CD4-positive, alpha-beta T cell treated with Interleukin-15 for 4 hours (primary cell): Measurements from ENCODE around the gene HOXD3.

Experiments
- DNase-seq: peaks from one replicate; pipeline ENCODE4 v3.0.0-alpha.2; 2020; ENCODE audit warnings: low spot score

HOXD3 gene

GRCh38 chr2:176177580-176178037 lies 20.5 kb downstream of the HOXD3 start:
- no peak for DNase-seq

DNA sequence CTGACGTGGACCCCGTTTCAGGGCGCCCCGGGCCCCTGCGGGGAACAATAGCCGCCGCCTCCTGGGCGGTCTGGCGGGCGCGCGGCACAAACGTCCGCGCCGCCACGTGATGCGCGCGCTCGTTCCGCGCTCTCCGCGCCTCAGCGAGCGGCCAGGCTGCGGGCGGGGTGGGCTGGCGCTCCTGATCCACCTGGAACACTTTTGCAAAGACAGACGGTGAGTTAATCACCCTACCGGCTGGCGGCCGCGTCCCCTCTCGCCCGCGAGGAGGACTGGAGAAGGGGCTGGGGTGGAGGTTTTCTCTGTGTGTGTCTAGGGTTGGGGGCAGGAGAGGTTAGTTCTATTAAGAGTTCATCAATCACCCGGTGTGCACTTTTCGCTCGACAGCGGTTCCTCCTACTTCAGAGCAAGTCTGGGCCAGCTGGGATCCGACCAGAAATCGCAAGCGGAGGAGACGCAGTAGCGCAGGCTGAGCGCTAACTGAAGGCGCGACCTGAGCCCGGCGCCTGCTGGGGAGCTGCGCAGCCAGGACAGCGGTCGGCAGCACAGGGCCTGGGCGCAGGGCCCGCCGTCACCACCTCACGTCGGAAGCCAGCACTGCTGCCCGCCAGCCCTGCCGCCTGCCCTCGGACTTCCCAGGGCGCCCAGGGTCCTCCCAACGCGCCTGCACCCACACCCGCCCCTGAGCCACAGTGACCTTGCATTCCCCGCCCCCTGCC lies 21.1 kb downstream of the HOXD3 start:
- DNase-seq = no peak

DNA sequence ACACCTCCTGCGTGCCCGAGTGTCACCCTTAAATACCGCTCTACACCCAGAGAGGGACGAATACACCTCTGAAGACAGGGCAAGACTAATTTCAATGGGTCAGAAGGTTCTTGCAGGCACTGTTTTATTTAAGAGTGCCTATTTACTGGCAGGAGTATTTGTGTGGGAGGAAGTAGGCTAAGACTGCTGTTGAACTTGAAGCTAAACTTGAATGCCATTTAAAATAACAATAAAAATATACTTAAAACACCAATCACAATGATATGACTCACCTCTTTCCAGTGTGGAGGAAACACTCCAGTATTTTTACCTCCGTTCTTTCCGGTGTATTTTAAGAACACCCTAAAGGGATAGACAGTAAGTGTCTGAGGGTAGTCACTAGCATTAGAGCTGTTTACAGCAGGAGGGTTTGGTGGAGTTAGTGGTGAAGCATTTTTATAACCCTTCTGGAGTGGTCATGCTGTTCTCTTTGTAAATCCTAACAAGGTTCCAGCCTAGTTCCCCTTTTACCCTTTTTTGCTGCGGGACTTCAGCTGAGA lies 21.7 kb downstream of the HOXD3 start:
- DNase-seq = no peak

DNA sequence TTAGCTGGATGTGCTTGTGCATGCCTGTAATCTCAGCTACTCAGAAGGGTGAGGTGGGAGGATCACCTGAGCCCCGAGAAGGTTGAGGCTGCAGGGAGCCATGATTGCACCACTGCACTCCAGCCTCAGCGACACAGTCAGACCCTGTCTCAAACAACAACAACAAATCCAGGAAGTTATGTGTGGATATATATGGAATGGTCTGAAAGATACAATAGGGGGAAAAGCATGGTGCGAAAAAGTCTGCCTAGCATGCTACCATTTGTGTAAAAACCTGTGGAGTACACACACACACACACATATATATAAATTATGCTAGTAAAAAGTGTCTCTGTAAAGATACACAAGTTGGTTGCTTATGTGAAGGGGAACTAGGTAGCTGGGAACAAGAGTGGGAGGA lies 24.4 kb downstream of the HOXD3 start:
- DNase-seq = no peak

GRCh38 chr2:176182671-176183070 lies 25.6 kb downstream of the HOXD3 start:
- DNase-seq = no peak

- DNase-seq = no peak
These were observed 27.6 kb downstream of the HOXD3 start for GRCh38 chr2:176184749-176185148.

DNA sequence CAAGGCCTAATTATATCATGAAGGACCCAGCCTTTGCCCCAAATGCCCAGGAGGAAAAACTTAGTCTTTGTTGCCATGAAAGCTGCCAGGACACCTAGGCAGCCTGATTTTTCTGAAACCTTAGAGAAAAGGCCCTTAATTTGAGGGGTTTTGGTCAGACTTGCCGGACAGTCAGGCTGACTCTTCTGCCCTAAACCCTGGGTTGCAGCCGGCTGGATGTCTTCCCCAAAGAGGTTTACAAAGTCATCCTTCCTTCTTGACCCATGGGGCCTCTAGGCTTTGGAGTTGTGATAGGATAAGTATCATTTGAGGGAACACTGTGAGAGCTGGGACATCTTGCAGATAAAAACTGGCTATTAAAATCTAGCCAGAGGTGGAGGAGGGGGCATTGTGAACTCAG lies 28.9 kb downstream of the HOXD3 start:
- DNase-seq = no peak

GRCh38 chr2:176187200-176187898 lies 30.2 kb downstream of the HOXD3 start:
- no peak for DNase-seq

DNA sequence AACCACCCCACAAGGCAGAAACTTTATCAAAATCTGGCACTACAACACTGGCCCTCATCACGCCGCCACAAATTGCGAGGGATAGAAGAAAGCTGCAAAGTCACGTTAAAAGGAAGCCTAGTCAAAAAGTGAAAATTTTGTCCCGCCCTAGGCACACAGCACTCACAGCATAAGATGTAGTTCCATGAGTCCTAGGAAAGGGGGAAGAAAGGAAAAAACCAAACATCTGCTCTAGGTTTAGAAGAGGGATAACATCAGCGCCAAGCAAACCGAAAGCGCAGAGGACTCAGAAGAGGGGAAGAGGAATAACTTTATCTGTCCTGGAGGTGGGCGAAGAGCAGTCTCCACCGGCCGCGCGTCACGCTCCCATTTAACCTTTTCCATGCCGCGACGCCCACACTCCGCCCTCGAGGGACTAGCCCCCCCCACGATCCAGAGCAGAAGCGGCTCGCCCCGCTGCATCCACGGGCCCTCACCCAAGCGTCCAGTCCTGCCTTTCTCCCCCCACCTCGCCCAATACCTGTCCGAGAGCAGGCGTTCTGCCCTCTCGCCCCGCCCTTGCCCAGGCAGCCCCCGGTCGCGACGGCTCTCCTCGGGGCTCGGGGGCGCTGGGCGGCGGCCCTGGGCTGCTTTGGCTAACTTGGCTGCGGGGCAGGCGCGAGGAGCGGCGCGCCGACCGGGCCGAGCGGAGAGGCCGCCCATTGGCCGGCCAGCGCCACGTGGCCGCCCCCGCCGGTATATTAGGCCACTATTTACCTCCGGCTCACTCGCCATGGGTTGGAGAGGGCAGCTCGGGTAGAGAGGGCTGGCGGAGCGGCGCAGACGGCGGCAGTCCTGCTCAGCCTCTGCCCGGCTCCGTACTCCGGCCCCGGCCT lies 31.0 kb downstream of the HOXD3 start, which contains the start of gene HOXD1:
TSS of gene HOXD1 (plus strand) at position 770 of the 875 bp plus-strand sequence. CDS start 134 bp downstream, outside the sequence.
- no peak for DNase-seq

DNA sequence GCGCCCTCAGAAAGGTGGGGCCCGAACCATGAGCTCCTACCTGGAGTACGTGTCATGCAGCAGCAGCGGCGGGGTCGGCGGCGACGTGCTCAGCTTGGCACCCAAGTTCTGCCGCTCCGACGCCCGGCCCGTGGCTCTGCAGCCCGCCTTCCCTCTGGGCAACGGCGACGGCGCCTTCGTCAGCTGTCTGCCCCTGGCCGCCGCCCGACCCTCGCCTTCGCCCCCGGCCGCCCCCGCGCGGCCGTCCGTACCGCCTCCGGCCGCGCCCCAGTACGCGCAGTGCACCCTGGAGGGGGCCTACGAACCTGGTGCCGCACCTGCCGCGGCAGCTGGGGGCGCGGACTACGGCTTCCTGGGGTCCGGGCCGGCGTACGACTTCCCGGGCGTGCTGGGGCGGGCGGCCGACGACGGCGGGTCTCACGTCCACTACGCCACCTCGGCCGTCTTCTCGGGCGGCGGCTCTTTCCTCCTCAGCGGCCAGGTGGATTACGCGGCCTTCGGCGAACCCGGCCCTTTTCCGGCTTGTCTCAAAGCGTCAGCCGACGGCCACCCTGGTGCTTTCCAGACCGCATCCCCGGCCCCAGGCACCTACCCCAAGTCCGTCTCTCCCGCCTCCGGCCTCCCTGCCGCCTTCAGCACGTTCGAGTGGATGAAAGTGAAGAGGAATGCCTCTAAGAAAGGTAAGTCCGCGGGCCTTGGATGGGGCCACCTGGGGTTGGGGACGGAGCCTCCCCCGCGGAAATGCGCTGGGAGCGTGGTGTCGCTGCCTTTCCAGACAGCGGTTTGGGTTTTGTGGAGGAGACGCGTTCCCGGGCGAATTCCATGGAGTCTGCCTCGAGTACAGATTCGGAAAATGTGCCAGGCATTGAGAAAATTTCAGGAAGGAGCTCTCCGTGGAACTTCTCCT lies 31.9 kb downstream of the HOXD3 start:
- DNase-seq = no peak

GRCh38 chr2:176189681-176190641 lies 32.9 kb downstream of the HOXD3 start:
- no peak for DNase-seq

DNA sequence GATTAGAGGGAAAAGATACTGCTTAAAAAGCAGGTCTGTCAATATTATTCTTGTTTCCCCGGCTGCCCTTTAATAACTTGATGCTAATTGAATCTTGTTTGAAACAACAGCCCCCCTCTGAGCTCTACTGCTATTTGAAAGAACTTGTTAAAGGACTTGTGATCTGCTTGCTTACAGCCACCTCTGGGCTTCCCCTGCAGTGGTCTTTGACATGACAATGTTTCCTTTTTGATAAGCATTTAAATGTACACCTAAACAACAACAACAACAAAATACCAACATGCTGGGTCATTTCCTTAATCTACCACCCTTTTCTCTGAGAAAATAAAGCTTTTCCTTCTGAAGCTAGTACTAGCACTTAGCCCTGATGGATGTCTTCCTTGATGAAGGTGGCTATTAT lies 35.2 kb downstream of the HOXD3 start:
- DNase-seq = no peak

DNA sequence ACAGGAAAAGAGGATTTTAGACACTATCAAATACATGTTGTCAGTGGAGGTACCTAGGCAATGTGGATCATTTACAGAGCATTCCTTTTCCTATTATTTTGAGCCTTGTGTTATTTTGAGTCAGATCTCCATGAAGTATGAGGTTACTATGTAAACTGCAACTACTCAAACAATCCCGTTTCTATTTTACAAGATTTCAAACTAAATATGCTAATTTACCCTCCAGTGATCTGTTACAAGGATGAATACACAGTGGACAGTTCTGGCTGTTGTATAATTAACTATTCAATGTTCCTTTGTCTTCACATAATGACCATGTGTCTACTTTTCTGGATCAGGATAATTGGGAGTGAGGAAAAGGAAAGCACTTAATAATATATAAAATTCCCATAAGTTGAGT lies 35.9 kb downstream of the HOXD3 start:
- no peak for DNase-seq

- DNase-seq = no peak
These were observed 42.8 kb downstream of the HOXD3 start for GRCh38 chr2:176199902-176200301.

GRCh38 chr2:176200971-176201370 lies 43.9 kb downstream of the HOXD3 start:
- DNase-seq = no peak

GRCh38 chr2:176202491-176202890 lies 45.4 kb downstream of the HOXD3 start:
- DNase-seq = no peak

- no peak for DNase-seq
These were observed 48.0 kb downstream of the HOXD3 start for GRCh38 chr2:176205126-176205525.

GRCh38 chr2:176206136-176206535 lies 49.0 kb downstream of the HOXD3 start:
- no peak for DNase-seq

GRCh38 chr2:176206682-176207081 lies 49.6 kb downstream of the HOXD3 start:
- DNase-seq = no peak

- no peak for DNase-seq
These were observed 54.0 kb downstream of the HOXD3 start for GRCh38 chr2:176211110-176211509.
